HG02938 (cell line): ENCODE data around the gene CEND1.

ENCODE experiments used
- ATAC-seq: cut with Tn5 transposase; IDR thresholded peaks from one replicate; pipeline ENCODE4 v1.9.1; 2021; ENCODE audit warnings: mild to moderate bottlenecking, moderate library complexity; ENCODE audit not compliant: unreplicated experiment

Gene CEND1

GRCh38 chr11:796565-797295, 6.8 kb upstream of the CEND1 start:
- ATAC-seq: no peak

DNA sequence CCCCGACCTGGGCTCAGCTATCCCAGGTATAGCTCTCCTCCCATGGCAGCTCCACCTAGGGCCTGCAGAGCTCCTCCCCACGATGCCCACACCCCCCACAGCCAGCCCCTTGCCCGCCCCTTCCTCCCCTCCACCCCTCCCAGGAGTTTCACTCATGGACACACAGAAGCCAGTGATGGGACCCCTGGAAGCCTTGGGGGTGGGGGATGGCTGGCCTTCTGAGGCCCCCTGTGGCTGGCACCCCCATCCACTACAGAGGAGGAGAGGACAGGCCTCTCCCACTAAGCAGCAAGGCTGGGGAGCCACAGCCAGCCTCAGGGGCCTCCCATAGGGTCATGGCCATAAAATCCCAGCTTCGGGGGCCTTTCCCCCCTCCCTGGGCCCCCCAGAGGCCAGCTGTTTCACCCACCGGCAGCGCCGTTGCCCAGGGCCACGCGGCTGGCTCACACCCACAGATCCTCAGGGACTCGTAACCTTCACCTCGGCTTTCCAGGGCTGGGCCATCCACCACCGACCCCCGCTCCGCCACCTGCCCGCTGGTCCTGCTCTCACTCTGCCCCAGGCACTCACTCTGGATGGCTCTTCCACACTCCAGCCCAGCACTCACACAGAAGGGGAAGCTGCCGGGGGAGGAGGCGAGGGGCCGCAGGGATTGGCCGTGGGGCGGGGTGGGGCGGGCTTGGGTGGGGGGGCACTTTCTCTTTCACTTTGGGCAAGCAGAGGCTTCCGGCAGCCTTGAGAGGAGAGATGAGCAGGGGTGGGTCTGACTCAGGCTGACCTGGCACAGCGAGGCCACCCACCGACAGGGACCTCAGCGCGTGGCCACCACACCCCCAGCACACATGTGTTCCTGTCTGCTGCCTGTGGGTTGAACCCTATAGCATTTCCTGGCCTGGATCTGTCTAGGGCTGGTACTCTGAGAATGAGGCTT, 6.0 kb upstream of the CEND1 start:
- no peak for ATAC-seq

- ATAC-seq: no peak
Measured at GRCh38 chr11:794766-795633, 5.1 kb upstream of the CEND1 start.

DNA sequence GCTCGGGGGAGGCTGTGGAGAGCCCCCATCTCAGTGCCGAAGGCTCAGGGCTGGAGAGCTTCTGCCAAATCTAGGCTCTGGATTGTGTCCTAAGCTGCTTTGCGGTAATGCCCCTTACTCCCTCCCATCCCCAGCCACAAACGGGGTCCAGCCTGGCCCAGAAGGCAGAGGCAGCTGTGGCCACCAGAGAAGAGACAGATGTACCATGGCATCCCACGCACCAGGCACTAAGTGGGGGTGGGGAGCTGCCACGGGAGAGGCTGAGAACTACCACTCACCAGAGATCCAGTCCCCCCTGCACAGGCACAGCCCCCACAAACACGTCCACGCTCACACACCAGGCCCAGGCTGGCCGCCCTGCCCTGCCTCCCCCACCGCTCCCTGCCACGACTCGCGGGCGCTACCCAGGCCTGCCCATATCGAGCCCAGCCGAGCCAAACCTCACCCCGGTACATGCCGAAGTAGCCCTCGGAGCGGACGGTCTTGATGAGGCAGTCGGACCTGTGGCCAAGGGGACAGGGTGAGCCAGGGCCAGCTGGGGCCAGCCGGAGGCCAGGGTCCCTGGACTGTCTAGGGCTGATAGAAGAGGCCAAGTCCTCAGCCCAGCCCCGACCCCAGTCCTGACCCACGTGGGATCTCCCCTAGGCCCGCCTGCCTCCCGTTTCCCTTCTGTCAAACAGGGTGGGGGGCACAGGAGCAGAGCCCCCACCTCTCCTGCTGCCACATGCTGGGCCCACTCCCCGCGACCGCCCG, 4.3 kb upstream of the CEND1 start:
- ATAC-seq: no peak

DNA sequence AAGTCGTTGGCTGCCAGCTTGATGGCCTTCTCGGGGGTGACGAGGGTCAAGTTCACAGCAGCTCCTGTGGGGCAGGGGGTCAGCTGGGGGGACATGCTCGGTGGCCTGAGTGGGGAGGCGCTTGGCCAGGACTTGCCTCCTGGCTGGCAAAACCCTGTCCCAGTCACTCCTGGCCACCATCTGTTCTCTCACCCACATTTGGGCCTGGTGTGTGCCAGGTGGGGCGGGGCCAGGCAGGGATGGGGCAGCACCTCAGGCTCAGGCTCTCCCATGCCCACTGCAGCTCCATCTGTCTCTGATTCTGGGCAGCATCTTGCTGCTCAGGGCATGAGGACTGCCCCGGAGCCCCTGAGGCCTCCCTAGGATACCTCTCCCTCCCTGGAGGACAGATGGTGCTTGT, 3.7 kb upstream of the CEND1 start:
- ATAC-seq: no peak

DNA sequence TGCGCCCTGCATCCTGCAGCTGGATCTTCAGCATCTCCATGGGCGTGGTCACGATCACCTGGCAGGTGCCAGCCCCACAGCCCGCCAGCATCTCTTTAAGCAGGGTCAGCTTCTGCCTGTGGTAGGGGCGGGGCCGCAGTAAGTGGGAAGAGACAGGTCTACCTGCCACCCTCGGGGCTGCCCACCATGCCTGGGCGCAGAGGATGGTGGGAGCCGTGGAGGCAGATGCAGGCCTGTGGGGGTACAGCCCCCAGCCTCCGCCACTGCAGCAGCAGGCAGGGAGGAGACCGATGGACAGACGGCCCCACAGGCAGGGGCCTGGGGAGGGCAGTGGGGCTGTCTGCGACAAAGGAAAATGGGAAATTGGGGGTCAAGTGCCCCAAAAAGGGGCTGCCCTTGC, 3.0 kb upstream of the CEND1 start:
- no peak for ATAC-seq

GRCh38 chr11:792535-792821, 2.6 kb upstream of the CEND1 start:
- ATAC-seq: no peak

- ATAC-seq: no peak
Measured at GRCh38 chr11:791658-792534, 2.0 kb upstream of the CEND1 start.

DNA sequence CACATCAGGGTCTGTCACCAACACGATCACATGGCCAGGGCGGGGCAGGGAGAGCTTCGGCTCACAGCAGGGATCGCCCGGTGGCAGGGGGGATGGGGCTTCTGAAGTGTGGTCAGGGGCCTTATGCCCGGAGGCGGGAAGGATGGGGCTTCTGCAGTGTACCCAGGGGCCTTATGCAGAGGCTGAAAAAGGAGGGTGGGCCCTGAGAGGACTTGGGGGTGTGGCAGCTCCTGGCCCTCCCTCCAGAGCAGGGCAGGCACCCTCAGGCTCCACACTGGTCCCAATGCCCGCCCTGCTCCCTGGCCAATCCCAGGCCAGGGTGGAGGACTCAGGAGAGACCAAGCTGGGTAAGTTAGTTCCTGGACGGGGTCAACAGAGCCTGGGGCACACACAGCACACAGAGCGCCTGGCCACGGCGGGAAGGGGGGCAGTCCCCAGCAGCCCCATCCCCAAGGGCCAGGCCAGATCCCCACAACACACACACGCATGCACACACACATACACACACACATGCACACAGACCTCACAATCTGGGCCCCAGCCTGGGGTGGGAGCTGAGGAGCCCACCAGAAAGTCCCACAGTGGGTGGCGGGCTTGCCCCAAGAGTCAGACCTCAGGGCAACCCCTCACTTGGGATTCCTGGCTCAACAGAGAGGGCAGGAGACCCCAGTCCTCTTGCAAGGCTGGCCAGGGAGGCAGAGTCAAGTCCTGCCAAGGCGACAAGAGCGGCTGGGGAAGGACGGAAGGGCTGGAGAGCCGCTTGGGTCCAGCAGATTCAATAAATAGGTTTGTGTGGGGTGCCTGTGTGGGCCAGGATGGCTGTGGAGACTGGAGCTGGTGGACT, 1.1 kb upstream of the CEND1 start:
- ATAC-seq: no peak

- ATAC-seq: no peak
Measured at GRCh38 chr11:788953-789940, 643 bp downstream of the CEND1 start.

GRCh38 chr11:788009-788640, 1.8 kb downstream of the CEND1 start:
- no peak for ATAC-seq

DNA sequence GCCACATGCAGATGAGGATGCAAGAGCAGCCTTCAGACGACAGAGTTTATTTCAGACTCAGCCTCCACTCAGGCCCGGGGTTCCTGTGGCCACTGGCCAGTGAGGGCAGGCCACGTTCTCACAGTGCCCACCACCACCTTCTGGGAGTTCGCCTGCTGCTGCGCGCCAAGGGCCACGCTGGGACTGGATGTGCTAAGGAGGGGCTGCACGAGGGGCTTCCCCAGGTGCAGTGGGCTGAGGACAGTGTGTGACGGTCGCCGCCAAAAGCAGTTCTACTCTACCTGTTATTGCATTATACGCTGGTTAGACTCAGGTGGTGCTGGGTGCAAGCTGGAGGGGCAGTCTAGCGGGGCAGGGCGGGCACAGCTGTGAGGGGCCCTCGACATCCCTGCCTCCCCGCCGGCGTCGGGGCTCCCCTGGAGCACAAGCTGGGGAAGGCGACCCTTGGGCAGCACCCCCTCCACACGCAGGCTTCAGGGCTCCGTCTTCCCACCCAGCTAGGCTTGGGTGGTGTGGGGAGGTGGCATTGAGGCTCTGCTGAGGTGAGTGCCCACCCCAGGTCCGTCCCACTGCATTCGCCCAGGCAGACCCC, 2.7 kb downstream of the CEND1 start:
- no peak for ATAC-seq

GRCh38 chr11:786235-787083, 3.4 kb downstream of the CEND1 start:
- ATAC-seq: no peak

DNA sequence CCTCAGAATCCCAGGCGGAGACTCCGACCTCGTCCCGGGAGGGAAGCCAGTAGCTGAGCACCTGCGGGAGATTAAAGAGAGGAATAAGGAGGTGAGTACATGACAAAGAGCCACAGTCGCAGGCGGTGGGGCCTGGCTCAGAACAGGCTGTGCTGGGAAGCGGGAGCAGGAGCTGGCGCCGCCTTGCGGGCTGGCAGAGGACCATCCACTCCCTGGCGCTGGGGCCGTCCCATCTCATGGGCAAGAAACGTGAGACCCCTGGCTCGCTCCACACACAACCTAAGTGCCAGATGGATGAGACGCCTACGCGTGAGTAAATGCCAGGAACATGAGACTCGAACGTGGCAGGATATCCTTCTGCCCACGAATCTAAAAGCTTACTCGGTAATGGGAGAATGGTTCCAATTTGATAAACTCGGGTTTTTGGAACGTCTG, 6.3 kb downstream of the CEND1 start:
- no peak for ATAC-seq

DNA sequence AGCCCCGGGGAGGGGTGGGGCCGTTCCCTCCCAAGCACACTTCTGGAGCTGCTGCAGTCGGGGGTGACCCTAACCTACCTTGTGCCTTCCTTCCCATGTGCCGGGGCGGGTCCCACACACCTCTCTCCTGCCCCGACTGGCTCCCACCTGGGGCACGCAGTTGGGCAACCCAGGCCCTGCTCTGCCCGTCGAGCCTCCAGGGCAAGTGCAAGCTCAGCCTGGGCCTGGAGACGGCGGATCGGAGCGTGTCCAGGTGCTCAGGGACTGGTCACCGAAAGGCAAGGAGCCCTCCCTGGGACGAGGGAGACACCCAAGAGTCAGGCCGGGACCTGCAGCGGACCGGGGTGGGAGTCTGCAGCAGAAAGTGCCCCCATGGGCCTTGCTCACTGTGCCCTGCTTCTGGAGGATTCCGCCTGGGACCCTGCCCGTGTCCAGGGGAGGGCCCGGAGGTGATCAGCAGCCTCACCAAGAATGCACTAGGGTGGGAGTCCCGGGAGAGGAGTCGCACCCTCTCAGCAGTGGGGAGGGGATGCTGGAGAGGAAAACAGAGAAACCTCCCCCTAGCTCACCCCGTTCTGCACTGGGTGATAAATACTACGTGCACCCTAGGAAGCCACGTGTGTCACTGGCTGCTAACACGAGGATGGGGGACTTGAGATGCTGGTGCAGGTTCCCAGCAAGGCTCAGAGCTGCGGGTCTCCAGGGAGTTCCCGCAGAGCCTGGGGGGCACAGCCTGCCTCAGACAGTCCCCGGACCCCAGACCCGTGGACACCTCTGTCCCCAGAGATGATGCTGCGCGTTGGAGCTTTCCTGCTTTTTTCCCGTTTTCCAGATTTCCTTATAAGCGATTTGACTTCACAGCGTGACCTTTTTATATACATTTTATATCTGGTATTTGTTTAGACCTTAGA, 7.4 kb downstream of the CEND1 start:
- ATAC-seq: no peak
